Panc1 (cell line): ENCODE measurements around the gene P2RY6. TPM values are rescaled to one million over a fixed set of nuclear protein-coding genes. Genes with fewer than 3 reads are reported as not detected.
A peak's percentile ranks its signal among the peaks of the same experiment; 100 is the strongest.

Experiments used
- ATAC-seq: fragments of 200-7000 bp; cut with Tn5 transposase; 2 replicates; pipeline ENCODE4 v1.9.1; 2020; ENCODE audit warnings: mild to moderate bottlenecking, moderate library complexity
- Bru-seq: library from RNA; stranded (reverse); fragments of 400-500 nt; gene quantifications from one replicate; lab custom pipeline; 2021; lab: Mats Ljungman, UMichigan
- BruChase-seq, 2 experiments: library from RNA; stranded (reverse); fragments of 400-500 nt; gene quantifications; one replicate each; lab custom pipeline; 2021; lab: Mats Ljungman, UMichigan
- BruUV-seq: library from RNA; stranded (reverse); fragments of 400-500 nt; replicated peaks from 2 replicates; lab custom pipeline; 2021; lab: Mats Ljungman, UMichigan
- CTCF ChIA-PET: fragments of 300-600 bp; sonication (Branson Sonifier 250); formaldehyde crosslinking; loops from one replicate; lab custom pipeline; 2022; ENCODE audit warnings: antibody characterized with exemption; lab: Charles Lee
- POLR2A ChIA-PET: fragments of 300-600 bp; sonication (Branson Sonifier 250); formaldehyde crosslinking; loops from one replicate; lab custom pipeline; 2022; ENCODE audit warnings: antibody characterized with exemption; lab: Charles Lee
- DNase-seq: peaks from one replicate; pipeline ENCODE4 v3.0.0-alpha.2; 2010; ENCODE audit warnings: low read depth, low spot score
- H3K27ac ChIP-seq: 2 replicates; pipeline ENCODE4 v1.5.1; 2011; ENCODE audit warnings: mild to moderate bottlenecking, low read length, inconsistent platforms
- H3K27me3 ChIP-seq: fragments of 200-500 bp; sonication (Bioruptor generic); 2 replicates; pipeline ENCODE4 v1.6.0; 2014; ENCODE audit warnings: low read length, inconsistent platforms; ENCODE audit not compliant: control insufficient read depth, insufficient read depth
- H3K36me3 ChIP-seq: fragments of 200-500 bp; sonication (Bioruptor generic); 2 replicates; pipeline ENCODE4 v1.5.1; 2014; ENCODE audit warnings: inconsistent platforms, mild to moderate bottlenecking, low read length, moderate library complexity; ENCODE audit not compliant: control insufficient read depth, insufficient read depth
- H3K4me1 ChIP-seq: 2 replicates; pipeline ENCODE4 v1.5.1; 2011; ENCODE audit warnings: inconsistent platforms, mild to moderate bottlenecking, low read length, moderate library complexity; ENCODE audit not compliant: control insufficient read depth, insufficient read depth
- H3K4me3 ChIP-seq, 2 experiments: 2 replicates each; pipeline ENCODE4 v1.5.1; 2011 to 2012; ENCODE audit warnings: low read depth in 2 of 2, low read length in 2 of 2, mild to moderate bottlenecking in 2 of 2, inconsistent platforms in 1 of 2, moderate library complexity in 1 of 2
- H3K9me3 ChIP-seq: fragments of 200-500 bp; sonication (Bioruptor generic); 2 replicates; pipeline ENCODE4 v1.5.1; 2014; ENCODE audit warnings: low read depth, mild to moderate bottlenecking, inconsistent platforms, low read length, moderate library complexity; ENCODE audit not compliant: control insufficient read depth, insufficient read depth
- CTCF ChIP-seq: fragments of 450-650 bp; IDR thresholded peaks from 2 replicates; pipeline ENCODE4 v1.5.1; 2017; ENCODE audit warnings: mild to moderate bottlenecking
- POLR2AphosphoS5 ChIP-seq: IDR thresholded peaks from 2 replicates; pipeline ENCODE4 v1.6.1; 2012; ENCODE audit warnings: mild to moderate bottlenecking, low read depth, low read length, moderate library complexity
- SIN3A ChIP-seq: IDR thresholded peaks from 2 replicates; pipeline ENCODE4 v1.6.1; 2012; ENCODE audit warnings: low read depth, mild to moderate bottlenecking, low read length, moderate library complexity, borderline replicate concordance; ENCODE audit not compliant: insufficient read depth
- TCF7L2 ChIP-seq: IDR thresholded peaks from 2 replicates; pipeline ENCODE4 v1.6.1; 2011; ENCODE audit warnings: mild to moderate bottlenecking, low read depth, low read length, inconsistent platforms
- in situ Hi-C: cut with HindIII; loops from 2 replicates; pipeline ENCODE4 v1.10.0; 2016; ENCODE audit warnings: low sequenced_read_pairs, low pct_unique_long_range_greater_than_20kb
- intact Hi-C: fragments of 100-400 bp; cut with micrococcal nuclease; formaldehyde crosslinking; loops from one replicate; pipeline ENCODE4 v1.10.0; 2022; ENCODE audit not compliant: unreplicated experiment
- long read RNA-seq: library from polyadenylated mRNA; unstranded; transcript quantifications from one replicate; pipeline ENCODE4 v2.0.0, GENCODE V29; 2021; ENCODE audit not compliant: unreplicated experiment
- polyA plus RNA-seq: library from polyadenylated mRNA; unstranded; fragments of >200 nt; gene quantifications from one replicate; pipeline ENCODE4 v1.2.1, GENCODE V29; 2012; ENCODE audit warnings: missing spikeins; ENCODE audit not compliant: insufficient read length
- total RNA-seq: library from RNA; stranded (reverse); gene quantifications from one replicate; pipeline ENCODE4 v1.2.1, GENCODE V29; 2021; ENCODE audit not compliant: unreplicated experiment
- TF ChIP-seq, protein P1 (sequence below), 2 experiments: IDR thresholded peaks; 2 replicates each; pipeline ENCODE4 v1.6.1; 2011 to 2012; ENCODE audit warnings: low read depth in 2 of 2, control low read depth in 1 of 2, low read length in 1 of 2, mild to moderate bottlenecking in 1 of 2, moderate library complexity in 1 of 2; ENCODE audit not compliant: insufficient read depth in 1 of 2

P2RY6 gene
- total RNA-seq = 0.59 TPM
- 0.45 TPM for polyA plus RNA-seq
- Bru-seq, nascent RNA = percentile 24 among the genes with signal in this experiment
- BruChase-seq, experiment 1, labeled RNA remaining after a 2-hour chase = percentile 24 among the genes with signal in this experiment
- percentile 26 among the genes with signal in this experiment for BruChase-seq, experiment 2, labeled RNA remaining after a 6-hour chase
- long read RNA-seq, partial matches to known transcripts = 0 of 2 reads
- long read RNA-seq, other reads (novel, unspliced or antisense) = 0 of 2 reads

- in situ Hi-C loops (no loop called here), intact Hi-C loops (no loop called here)
- Histone ChIP-seq H3K9me3 (no peaks in the 10 kb centered on the region), H3K4me1 (peaks cover 15% of the 10 kb centered on the region), H3K4me3 (no peak within 1 kb of the TSS), H3K36me3 (no peaks in the 10 kb centered on the region), H3K27ac (peak within 1 kb of the TSS; percentile 70), H3K27me3 (no peaks in the 10 kb centered on the region)
- ChIA-PET POLR2A (interaction anchor here (0.6 kb wide), 1 partner anchor 1398 kb away, joined by 3 read pairs; no protein-coding TSS in a partner anchor), CTCF (interaction anchor here (0.6 to 1.4 kb wide), 3 partner anchors 17 to 187 kb away, joined by 3 to 7 read pairs (median 5); no protein-coding TSS in a partner anchor)
- no peak for DNase-seq
- peak; percentile 85 for ATAC-seq
- BruUV-seq = no TSS peak
- TF ChIP-seq SIN3A (no peak), POLR2AphosphoS5 (no peak), CTCF (no peak), TCF7L2 (no peak)
- TF ChIP-seq, protein P1, sequence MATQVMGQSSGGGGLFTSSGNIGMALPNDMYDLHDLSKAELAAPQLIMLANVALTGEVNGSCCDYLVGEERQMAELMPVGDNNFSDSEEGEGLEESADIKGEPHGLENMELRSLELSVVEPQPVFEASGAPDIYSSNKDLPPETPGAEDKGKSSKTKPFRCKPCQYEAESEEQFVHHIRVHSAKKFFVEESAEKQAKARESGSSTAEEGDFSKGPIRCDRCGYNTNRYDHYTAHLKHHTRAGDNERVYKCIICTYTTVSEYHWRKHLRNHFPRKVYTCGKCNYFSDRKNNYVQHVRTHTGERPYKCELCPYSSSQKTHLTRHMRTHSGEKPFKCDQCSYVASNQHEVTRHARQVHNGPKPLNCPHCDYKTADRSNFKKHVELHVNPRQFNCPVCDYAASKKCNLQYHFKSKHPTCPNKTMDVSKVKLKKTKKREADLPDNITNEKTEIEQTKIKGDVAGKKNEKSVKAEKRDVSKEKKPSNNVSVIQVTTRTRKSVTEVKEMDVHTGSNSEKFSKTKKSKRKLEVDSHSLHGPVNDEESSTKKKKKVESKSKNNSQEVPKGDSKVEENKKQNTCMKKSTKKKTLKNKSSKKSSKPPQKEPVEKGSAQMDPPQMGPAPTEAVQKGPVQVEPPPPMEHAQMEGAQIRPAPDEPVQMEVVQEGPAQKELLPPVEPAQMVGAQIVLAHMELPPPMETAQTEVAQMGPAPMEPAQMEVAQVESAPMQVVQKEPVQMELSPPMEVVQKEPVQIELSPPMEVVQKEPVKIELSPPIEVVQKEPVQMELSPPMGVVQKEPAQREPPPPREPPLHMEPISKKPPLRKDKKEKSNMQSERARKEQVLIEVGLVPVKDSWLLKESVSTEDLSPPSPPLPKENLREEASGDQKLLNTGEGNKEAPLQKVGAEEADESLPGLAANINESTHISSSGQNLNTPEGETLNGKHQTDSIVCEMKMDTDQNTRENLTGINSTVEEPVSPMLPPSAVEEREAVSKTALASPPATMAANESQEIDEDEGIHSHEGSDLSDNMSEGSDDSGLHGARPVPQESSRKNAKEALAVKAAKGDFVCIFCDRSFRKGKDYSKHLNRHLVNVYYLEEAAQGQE (IDR thresholded peaks at IDR 0.05; ENCODE audit: insufficient read depth in 1 of 2, low read depth in 2 of 2, low read length in 1 of 2) = no peak
Observed at GRCh38 chr11:73271936-73272679, at the start of gene P2RY6. Gene P2RY6, plus strand, starts transcription at chr11:73272338. Its CDS starts 24,181 bp downstream, at chr11:73296519.

GRCh38 chr11:73223998-73224730 lies 48.0 kb upstream of the P2RY6 start:
- intact Hi-C loops = no loop called here
- TF ChIP-seq POLR2AphosphoS5 = no peak
- TF ChIP-seq TCF7L2 = no peak
- TF ChIP-seq SIN3A = no peak
- no peak for TF ChIP-seq CTCF
- TF ChIP-seq, protein P1 (IDR thresholded peaks at IDR 0.05; ENCODE audit: insufficient read depth in 1 of 2, low read depth in 2 of 2, low read length in 1 of 2) = no peak
- Histone ChIP-seq H3K9me3 (no peaks in the 10 kb centered on the region), H3K36me3 (no peaks in the 10 kb centered on the region), H3K27ac (no peak overlapping the region), H3K4me3 (no peak overlapping the region), H3K4me1 (no peaks in the 10 kb centered on the region), H3K27me3 (no peaks in the 10 kb centered on the region; the same call in 1 of the 2 replicates)
- CTCF ChIA-PET = interaction anchor here (0.8 kb wide), 1 partner anchor 39 kb away, joined by 3 read pairs; no protein-coding TSS in a partner anchor
- in situ Hi-C loops = no loop called here
- DNase-seq (no peak), ATAC-seq (no peak)
- POLR2A ChIA-PET = no interaction called here
- no TSS peak for BruUV-seq
